GM19463 (cell line): Measurements from ENCODE around the gene PDXDC1.
"Not testable (repeated sequence)": the region's sequence is repeated elsewhere in the genome, so short reads cannot be mapped to it uniquely, and the experiment has no call there.

Source experiments
- ATAC-seq: cut with Tn5 transposase; IDR thresholded peaks from one replicate; pipeline ENCODE4 v1.9.1; 2021; ENCODE audit warnings: mild to moderate bottlenecking, moderate library complexity; ENCODE audit not compliant: unreplicated experiment

Gene PDXDC1

DNA sequence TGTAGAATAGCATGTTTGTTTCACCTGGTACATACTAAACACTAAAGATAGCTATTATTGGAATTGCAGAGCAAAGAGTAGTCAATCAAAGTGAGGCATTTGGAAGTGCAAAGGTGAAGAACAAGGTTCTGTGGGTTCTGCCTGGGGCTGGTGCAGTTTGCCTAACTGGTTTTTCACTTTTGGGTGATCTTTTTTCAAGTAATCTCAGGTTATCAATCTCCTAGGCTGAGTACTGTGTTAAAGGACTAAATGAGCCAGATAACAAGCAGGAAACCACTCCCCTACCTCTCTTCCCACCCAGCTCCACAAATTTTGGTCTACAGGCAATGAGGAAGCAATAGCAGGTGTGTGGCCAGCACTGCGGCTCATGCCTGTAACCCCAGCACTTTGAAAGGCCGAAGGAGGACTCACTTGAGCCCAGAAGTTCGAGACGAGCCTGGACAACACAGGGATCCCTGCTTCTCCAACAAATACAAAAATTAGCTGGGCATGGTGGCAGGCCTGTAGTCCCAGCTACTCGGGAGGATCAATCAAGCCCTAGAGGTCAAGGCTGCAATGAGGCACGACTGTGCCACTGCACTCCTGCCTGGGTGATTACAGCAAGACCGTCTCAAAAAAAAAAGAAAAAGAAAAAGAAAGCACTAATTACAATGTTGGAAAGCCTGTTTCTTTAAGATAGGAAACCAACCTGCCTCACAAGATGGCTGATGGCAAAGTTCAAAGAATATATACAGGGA is 83.0 kb downstream of the PDXDC1 start:
- no peak for ATAC-seq

DNA sequence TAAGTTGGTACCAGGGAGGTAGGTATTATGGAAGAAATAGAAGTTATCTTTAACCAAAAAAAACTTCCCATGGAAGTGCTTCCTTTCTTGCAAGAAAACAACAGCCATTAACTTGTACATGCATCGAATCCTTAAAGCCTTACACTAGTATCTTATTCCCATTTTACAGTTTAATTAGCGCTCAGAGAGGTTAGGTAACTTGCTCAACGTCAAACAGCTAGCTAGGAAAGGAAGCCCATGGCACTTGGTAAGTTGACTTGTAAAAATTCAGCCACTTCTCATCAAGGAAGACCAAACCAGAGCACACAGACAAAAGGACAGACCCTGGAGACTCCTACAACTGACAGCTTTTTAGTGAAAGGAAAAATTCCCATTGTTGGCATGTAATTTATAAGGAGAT is 84.5 kb downstream of the PDXDC1 start:
- ATAC-seq = no peak

DNA sequence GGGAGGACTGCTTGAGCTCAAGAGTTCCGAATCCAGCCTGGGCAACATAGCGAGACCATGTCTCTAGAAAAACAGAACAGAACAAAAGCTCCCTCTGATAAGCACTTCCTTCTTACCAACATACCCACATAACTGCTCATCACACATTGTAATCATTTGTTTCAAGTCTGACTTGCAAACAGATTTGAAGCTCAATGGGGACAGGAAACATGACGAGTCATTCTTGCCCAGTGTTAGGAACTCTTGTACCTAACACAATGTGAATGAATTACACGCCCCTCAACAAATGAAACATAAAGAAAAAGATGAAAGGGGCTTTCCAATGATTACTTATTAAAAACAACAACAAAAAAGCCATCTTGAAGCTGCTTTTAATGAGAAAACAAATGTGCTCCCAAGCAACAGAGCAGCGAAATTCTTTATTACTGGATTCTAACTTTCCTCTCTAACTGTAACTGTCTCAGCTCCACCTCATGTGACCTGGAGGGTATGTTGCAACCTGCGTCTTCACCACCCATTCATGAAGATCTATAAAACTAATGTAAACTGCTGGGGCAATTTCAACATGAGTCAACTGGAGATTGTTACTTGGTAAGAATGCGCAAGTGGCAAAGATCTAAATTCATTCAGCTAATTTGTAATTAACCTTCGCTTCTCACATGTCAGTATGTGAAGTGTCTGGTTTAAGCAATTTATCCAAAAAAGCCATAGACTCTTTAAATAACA is 87.4 kb downstream of the PDXDC1 start:
- not testable (repeated sequence) for ATAC-seq

DNA sequence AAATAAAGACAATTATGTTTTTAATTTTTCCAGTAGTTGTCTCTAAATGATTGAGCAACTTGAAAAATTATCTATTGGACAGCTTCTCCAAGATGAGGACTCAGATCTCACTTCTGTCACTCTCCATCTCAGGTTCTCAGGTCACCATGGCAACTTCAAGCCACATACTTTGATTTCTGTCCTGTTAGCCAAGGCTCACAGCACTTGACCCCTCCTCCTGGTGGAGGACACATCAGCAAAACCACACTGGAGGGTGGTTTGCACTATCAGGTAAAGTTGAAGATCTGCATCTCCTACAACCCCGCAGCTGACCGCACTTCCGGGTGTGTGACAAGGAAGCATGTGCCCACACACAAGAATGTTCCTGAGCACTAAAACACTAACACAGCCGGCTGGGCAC is 91.1 kb downstream of the PDXDC1 start:
- ATAC-seq = not testable (repeated sequence)

DNA sequence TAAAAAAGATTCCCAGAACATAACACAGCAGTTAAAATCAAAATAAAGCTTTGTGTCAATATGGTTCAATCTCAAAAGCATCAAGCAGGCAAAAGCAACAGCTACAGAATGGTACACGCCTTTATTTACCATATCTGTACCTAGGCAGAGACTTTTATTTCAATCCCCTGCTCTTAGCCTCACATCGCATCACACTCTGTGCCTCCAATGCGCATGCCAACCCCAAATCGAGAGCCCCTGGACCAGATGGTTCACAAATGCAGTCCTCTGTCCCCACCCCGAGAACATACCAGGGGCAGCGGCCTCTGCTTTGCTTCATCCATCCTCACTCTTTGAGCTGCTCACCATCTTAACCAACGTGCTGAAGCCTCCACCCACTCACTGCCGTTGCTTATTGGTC is 91.9 kb downstream of the PDXDC1 start:
- ATAC-seq = not testable (repeated sequence)

DNA sequence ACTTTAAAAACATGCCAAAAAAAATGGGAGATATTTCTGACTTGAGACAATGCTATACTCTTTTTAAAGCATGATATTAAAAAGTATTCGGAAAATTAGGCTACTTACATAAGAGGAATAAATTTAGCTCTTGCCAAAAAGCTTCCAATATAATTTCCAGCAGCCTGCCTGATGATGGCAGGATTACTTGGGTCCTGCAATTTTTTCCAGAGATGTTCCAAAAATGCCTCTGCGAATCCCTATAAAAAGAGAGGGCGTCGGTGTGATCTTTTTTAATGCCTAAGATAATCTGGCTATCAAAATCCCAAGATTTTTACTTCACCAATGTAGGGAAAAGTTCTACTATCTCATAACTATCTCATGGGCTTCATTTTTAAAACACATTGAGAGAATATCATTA is 96.2 kb downstream of the PDXDC1 start:
- not testable (repeated sequence) for ATAC-seq

DNA sequence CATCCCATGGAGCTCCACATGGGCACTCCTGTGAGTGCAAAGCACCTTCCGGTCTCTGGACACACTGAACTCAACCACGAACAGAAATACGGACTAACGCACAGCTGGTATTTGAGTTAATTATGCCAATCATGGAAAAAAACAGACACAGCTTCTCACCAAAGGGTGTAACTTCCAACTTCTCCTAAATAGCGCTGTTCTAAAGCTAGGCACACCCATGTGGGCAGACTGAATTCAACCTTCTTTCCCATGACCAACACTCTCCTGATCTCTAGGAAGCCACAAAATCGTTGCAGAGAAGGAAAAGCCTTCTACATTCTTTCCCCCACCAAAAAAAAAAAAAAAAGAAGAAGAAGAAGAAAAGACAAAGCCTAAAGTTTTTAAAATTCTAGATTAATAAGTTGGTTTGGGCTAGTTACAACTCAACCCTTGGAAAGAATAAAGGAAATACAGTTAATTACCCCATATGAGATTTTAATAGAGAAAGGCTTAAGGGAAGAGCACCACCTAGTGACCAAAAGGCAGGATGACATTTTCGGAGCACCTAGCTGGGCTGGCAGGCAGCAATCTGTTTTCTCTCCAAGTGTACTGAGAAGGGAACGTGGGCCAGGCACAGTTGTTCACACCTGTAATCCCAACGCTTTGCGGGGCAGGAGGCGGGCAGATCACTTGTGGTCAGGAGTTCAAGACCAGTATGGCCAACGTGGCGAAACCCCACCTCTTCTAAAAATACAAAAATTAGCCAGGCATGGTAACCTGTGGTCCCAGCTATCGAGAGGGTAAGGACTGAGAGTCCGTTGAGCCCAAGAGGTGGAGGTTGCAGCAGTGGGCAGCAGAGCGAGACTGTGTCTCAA is 97.3 kb downstream of the PDXDC1 start:
- ATAC-seq = not testable (repeated sequence)

DNA sequence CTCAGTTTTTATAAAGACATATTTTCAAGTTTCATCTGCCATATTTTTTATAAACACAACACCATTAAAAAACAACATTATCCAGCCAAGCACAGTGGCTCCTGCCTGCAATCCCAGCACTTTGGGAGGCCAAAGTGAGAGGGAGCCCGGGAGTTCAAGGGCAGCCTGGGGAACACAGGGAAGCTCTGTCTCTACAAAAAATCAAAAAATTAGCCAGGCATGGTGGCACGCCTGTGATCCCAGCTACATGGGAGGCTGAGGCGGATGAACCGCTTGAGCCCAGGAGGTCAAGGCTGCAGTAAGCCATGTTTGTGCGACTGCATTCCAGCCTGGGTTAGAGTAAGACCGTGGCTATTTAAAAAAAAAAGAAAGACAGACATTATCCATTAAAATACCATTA is 98.3 kb downstream of the PDXDC1 start:
- ATAC-seq = no peak

DNA sequence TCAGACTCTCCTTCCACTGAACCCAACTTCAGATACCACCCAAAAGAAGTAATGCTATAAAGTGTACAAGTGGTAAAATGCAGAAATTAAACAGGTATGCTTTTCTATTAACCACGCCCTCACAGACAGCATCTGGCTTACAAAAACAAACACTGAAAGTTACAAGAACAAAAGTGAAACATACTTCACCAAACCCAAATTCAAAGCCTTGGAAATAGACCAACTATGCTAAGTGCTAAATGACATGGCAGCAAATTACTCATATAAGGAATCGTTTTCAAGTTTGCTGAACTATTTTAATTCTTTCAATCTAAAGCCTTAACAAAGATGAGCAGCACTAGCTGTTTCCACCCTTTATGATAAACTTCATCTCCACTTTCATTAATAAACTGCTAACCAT is 101.3 kb downstream of the PDXDC1 start:
- not testable (repeated sequence) for ATAC-seq

DNA sequence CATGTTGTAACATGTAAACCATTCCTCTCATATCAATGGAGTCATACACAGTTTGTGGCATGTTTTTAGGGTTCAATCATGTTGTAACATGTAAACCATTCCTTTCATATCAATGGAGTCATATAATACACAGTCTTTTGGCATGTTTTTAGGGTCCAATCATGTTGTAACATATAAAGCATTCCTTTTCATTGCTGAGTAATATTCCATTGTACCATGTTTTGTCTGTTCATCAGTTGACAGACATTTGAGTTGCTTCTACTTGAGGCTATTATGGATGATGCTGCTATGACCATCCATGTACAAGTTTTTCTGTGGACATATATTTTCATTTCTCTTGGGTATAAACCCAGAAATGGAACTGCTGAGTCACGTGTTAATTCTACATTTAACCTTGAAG is 106.1 kb downstream of the PDXDC1 start:
- not testable (repeated sequence) for ATAC-seq

DNA sequence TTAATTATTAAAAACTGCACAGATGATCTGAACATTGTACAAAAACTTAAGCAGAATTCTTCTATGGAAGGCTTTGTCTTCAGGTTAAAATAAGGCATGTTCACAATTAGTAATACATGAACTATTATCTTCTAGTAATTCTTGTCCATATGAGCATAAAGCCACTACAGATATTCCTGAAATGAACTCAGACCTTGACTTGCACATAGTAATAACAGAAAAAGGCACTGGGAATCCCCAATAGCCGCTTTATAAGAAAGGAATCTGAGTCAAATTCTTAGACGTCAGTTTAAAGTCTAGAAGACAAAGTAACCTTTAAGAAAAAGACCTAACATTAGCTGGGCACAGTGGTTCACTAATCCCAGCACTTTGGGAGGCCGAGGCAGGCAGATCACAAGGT is 108.0 kb downstream of the PDXDC1 start:
- peak; percentile 61 for ATAC-seq

DNA sequence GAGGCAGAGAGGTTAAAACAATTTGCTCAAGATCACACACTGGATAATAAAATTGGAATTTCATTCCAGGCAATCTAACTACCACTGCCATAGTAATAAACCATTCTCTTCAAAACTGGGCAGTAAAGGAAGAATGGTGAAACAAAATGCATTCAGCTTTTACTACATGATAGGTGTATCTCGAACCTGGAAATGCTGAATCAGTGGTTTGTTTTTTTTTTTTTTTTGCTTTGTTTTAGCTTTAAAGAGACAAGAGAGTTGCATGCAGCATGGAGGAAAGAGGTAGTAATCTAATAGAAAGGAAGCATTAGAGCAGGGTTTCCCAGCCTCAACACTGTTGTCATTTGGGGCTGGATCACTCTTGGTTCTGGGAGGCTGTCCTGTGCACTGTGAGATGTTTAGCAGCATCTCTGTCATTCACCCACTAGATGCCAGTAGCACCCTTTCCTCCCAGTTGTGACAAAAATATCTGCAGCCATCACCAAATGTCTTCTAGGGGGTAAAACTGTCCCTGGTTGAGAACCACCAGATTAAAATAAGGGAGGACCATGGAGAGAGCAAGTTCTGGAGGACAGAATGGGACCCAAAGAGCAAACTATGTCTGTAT is 115.9 kb downstream of the PDXDC1 start:
- not testable (repeated sequence) for ATAC-seq

DNA sequence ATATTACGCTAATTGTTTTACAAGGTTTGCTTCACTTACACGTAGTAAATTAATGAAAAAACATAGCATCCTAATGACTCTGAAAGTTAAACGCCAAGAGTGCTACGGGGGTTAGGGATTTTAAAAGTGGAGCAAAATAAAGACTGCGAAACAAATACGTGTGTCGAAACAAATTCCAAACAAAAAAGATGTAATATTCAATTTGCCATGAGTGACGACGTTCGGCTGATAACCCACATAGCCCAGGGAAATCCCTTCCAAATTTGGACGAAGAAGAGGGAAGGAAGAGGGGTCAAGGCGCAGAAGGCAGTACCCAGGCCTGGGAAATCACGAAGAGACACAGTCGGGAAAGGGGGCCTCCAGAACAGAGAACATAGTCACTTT is 118.7 kb downstream of the PDXDC1 start:
- ATAC-seq = not testable (repeated sequence)

DNA sequence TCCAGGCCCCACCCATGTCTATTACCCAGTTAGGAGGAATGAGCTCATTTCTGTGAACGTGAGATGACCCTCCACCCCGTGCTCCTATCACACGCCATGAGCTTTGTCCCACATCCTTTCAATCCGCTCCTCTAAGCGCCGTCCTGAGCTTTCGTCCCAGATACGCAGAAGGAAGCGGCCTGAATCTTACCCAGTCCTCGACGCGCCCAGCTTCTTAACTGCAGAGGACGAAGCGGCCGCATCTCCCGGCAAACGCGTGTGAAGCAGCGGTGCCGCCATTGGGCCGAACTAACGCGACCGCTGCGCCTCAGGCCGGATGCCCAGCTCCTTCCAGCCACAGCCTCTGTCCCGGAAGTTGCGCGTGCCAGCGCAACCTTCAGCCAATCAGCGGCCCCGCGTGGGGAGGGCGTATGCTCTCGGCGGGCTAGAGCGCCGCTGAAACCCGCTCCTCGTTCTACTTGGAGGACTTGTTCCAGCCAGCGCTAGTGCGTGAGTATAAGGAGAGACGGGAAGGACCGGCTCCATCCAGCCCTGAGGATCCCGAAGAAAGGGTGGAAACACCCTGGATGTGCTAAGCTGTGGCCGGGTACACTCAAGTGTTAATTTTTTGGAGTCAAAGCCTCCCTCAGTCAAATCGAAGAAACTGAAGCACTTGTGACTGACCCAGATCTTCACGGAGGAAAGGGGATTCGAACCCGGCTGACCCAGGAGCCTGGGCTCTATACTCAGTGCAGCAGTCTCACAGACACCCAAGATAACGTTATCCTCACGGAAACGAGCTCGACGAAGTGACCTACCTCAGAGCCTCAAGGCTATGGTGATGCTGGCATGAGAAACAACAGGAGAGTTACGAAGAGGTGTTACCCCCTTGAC is 119.4 kb downstream of the PDXDC1 start, which contains the start of gene RRN3:
Gene RRN3, minus strand, starts transcription at position 318 of the 873 bp plus-strand sequence. Its CDS starts 39 bp downstream, at position 279.
- peak; percentile 100 for ATAC-seq

DNA sequence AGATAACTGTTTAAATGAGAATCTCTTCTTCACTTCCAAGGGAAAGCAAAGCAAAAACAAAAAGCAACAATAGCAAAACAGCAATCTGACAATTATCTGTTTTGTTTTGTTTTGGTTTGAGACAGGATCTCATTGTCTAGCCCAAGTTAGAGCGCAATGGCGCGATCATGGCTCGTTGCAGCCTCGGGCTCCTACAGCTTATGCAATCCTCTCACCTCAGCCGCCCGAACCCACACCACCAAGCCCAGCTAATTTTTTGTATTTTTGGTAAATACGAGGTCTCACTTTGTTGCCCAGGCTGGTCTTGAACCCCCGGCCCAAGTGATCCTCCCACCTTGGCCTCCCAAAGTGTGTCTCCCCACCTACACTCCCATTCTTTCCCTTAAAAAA is 121.8 kb downstream of the PDXDC1 start:
- ATAC-seq = not testable (repeated sequence)

DNA sequence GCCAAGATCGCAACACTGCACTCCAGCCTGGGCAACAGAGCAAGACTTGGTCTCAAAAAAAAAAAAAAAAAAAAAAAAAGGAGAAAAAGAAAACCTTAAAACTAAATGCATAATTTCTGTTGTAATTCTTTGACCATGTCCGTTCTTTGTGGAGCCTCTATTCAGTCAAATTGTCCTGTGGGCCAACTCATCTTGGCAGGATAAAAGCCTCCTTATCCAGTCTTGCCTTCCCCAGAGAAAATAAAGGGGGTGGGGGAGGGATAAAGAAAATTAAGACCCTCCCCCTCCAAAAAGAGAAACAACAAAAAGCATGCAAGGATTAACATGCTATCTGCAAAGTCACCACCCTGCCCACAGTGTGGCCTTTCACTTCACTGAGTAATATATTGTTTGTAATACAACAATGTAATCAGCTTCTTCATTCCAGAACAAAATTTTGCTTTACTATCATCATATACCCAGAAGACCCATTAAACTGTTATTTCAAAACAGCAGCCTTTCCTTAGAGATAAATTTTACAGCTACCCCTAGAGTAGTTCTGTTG is 124.6 kb downstream of the PDXDC1 start:
- ATAC-seq = not testable (repeated sequence)

DNA sequence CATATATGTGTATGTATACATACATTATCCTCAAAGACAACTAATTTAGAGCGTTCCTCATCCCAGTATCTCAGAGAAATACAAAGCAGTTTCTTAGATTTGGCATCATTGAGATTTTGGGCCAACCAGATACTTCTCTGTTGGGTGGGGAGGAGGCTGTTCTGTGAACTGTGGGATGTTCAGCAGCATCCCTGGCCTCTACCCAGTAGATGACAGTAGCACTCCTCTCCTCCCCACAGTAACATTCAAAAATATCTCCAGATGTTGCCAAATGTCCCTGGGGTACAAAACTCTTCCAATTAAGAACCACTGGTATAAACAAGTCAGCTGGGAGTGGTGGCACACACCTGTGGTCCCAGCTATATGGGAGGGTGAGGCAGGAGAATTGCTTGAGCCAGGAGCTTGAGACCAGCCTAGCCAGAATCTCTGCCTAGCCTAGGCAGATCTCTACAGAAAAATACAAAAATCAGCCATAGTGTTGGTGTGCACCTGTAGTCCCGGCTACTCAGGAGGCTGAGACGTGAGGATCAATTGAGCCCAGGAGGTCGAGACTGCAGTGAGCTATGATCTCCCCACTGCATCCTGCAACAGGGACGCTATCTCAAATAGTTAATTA is 125.7 kb downstream of the PDXDC1 start:
- ATAC-seq = not testable (repeated sequence)

DNA sequence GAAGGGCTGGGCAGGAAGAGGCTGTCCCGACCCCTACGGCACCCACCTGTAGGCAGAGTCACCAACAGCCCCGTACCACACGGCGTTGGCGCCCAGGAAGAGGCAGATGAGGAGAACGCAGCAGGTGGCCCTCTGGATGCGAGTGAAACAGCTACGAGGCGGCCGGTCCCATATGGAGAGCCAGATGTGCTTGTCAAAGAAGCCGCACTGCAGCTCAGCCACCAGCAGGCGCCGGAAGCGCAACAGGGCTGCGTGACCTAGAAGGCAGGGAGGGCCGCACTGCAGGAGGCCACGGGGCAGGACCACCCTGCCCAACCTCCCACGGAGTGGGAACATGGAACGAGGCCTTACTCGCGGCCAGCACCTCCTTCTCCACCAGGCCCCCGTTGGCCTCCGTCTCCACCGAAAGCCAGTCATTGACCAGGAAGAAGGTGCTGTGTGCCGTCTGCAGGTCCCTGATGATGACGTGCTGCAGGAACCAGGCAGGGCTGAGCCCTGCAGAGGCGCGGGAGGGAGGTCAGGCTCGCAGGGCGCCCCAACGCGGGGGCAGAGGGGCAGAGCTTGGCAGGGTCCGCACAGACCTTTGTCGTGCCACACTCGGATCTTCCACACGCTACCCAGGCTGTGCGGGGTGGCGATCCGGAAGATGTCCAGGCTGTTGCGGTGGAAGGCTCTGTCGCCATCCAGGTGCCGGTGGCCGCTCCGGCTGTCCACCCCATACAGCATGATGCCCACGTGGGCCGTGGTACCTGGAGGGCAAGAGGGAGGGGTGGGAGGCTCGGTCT is 153.0 kb downstream of the PDXDC1 start:
- not testable (repeated sequence) for ATAC-seq
